Activated CD4-positive, alpha-beta T cell treated with anti-CD3 and anti-CD28 coated beads for 1 hour (primary cell): Measurements from ENCODE around the gene ZNF593OS.

Source experiments
- DNase-seq: peaks from one replicate; pipeline ENCODE4 v3.0.0-alpha.2; 2020

The ZNF593OS gene

GRCh38 chr1:26124418-26125331 is 47.0 kb downstream of the ZNF593OS start:
- DNase-seq: no peak

- DNase-seq: no peak
These were observed 48.4 kb downstream of the ZNF593OS start for GRCh38 chr1:26122988-26123973.

GRCh38 chr1:26121854-26122773 is 49.5 kb downstream of the ZNF593OS start:
- no peak for DNase-seq

- DNase-seq: no peak
These were observed 51.6 kb downstream of the ZNF593OS start for GRCh38 chr1:26119892-26120608.
